GM23248 (cell line): ENCODE data around the gene JCAD.

Experiments
- EZH2 ChIP-seq: fragments of 200-600 bp; sonication (generic); IDR thresholded peaks from 2 replicates; pipeline ENCODE4 v1.6.1; 2018; ENCODE audit warnings: antibody characterized with exemption, mild to moderate bottlenecking; ENCODE audit not compliant: insufficient read depth, poor library complexity, severe bottlenecking
- EZH2phosphoT487 ChIP-seq: fragments of 200-600 bp; sonication (generic); IDR thresholded peaks from 2 replicates; pipeline ENCODE4 v1.6.1; 2018; ENCODE audit warnings: antibody characterized with exemption, moderate library complexity, mild to moderate bottlenecking, low read depth; ENCODE audit not compliant: insufficient read depth

GRCh38 chr10:30006410-30006809 lies 53.0 kb downstream of the JCAD start:
- TF ChIP-seq EZH2 (no peak), EZH2phosphoT487 (no peak)
